ENCODE measurements around the gene FOXO4.
"Not testable (repeated sequence)": the region's sequence is repeated elsewhere in the genome, so short reads cannot be mapped to it uniquely, and the experiment has no call there.

The FOXO4 gene, protein sequence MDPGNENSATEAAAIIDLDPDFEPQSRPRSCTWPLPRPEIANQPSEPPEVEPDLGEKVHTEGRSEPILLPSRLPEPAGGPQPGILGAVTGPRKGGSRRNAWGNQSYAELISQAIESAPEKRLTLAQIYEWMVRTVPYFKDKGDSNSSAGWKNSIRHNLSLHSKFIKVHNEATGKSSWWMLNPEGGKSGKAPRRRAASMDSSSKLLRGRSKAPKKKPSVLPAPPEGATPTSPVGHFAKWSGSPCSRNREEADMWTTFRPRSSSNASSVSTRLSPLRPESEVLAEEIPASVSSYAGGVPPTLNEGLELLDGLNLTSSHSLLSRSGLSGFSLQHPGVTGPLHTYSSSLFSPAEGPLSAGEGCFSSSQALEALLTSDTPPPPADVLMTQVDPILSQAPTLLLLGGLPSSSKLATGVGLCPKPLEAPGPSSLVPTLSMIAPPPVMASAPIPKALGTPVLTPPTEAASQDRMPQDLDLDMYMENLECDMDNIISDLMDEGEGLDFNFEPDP

DNA sequence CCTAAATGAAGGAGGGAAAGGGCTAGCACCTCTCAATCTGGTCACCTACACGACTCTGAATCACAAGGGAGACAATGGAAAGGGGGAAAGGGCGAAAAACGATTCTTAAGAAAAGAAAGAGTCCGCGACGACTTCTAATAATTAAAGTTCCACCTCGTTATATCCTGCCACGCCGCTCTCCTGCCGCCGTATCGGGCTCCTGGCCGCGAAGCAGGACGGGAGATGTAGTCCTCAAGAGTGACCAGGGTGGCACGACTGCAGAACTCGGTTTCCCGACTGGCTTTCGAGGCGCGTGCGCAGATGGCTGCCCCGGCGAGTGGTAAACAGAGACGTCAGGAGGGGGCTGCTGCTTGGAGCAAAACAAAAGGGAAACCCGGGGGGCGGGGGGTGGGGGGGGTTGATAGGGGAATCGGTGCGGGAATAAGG is at the start of gene FOXO4:
TSS of gene FOXO4 (plus strand) at position 297 of the 426 bp plus-strand sequence. CDS start 678 bp downstream, outside the sequence.
- DNase-seq (ENCODE audit: low read depth, low spot score): no peak

DNA sequence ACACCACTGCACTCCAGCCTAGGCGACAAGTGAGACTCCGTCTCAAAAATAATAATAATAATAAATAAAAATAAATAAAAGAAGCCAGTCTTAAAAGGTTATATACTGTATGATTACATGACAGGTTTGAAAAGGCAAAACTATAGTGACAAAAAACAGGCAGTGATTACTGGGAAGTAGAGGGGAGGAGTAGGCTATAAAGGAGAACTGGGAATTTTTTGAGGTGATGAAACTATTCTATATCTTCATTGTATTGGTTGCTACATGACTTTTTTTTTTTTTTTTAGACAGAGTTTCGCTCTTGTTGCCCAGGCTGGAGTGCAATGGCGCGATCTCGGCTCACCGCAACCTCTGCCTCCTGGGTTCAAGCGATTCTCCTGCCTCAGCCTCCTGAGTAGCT is 47.8 kb upstream of the FOXO4 start:
- not testable (repeated sequence) for DNase-seq (ENCODE audit: low read depth, low spot score)

DNA sequence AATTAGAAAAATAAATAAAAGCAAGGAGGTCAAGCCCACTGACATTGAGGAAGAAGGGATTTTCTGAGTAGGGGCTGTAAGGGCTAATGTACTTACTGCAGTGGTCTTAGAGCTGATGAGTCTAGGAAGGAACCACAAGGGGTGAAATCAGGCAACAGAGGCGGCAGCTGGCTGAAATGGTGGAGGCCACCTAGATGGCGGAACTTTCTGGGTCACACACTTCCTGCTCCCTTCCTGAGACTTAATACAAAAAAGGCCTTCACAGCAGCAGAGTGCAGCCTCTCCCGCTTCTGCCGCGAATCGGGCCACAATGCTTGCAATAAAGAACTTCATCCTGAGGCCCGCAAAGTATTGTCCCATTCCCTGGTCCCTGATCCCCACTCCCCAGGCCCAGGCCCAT is 42.9 kb upstream of the FOXO4 start:
- no peak for DNase-seq (ENCODE audit: low read depth, low spot score)

DNA sequence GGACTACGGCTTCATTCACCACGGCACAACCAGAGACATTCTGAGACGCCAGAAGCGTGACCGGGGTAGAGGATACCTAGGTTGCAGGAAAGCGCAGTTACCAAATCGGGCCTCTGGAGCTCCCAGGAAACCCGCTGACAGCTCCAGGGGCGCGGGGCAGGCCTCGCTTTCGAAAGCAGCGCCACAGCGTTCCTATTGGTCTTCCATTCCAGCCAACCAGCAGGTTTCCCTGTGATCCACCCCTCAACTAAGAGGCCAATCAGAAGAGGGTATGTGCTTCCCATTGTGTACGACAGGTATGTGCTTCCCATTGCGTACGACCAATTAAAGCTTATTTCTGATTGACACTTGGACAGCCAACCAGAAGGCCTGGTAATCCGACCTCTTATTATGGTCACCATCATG is 42.4 kb upstream of the FOXO4 start:
- peak; percentile 82 for DNase-seq (ENCODE audit: low read depth, low spot score)

DNA sequence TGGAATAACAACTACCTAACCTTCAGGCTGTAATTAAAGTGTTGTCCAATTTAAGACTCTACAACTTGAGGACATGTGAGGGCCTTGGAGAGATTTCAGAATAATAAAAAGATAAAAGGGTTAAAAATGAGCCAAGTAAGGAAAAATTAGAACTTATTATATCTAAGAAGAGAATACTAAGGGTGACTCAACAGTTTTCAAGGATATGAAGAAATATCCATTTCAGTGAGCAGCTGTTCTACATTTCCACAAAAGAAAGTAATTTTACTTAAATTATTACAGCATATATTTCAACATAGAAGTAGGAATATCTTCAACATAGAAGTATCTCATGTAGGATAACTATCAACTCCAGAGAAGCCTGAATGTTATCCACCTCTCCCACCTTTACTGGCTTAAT is 38.8 kb upstream of the FOXO4 start:
- no peak for DNase-seq (ENCODE audit: low read depth, low spot score)

DNA sequence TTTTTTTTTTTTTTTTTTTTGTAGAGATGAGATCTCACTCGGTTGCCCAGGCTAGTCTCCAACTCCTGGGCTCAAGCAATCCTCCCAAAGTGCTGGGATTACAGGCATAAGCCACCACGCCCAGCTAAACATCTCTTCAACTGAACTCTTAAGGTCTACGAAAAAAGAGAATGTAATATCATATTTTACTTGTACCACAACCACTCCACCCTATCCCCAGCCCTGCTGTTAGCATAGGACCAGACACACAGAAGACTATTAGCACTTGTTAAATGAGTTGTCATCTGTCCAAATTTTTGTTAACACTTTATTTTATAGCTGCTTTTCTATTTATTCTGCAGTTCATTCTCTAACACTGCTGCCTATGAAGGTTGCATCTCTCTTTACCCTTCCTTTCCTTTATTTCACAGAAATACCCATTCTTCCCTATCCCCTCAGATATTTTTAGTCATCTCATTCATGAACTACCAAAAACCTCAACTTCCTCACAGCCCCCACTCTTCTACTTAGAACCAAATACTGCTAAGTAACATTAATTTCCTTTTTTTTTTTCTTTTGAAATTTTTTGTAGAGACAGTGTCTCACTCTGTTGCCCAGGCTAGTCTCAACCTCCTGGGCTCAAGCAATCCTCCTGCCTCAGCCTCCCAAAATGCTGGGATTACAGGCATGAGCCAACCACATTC is 37.7 kb upstream of the FOXO4 start:
- DNase-seq (ENCODE audit: low read depth, low spot score): no peak

DNA sequence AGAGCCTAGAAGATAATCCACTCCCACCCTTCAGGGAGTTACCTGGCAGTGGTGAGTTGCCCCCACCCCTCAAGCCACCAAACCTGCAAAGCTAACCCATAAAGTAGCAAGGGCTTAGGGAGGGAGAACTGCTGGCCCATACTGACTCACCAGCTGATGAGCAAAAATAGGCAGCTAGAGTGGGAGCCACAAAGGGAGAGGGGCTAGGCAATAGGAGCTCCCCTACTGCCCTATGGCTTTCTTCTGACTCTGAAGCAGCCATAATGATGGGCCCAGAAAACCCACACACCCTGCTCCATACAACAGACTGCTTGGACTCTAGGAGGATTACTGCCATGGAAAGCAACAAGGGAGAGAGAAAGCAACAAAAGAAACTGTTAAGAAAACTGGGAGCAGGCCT is 35.5 kb upstream of the FOXO4 start:
- DNase-seq (ENCODE audit: low read depth, low spot score): no peak

DNA sequence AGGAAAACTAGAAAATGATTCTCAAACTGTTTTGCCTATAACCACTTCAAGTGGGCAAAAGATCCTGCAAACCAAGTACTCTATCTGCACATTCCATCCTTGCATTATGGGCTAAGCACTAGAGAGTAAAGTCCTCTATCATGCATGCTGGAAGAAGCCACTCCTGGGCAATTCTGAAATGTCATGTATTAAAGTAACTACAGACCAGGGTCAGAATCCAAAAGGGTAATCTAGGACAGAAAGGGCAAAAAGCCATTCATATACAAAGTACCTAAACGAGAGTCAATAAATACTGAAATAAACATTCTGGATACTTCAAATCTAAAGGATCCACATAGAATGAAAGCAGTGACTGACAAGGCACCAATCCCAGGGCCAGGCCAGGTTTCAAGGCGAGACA is 28.6 kb upstream of the FOXO4 start:
- DNase-seq (ENCODE audit: low read depth, low spot score): no peak

DNA sequence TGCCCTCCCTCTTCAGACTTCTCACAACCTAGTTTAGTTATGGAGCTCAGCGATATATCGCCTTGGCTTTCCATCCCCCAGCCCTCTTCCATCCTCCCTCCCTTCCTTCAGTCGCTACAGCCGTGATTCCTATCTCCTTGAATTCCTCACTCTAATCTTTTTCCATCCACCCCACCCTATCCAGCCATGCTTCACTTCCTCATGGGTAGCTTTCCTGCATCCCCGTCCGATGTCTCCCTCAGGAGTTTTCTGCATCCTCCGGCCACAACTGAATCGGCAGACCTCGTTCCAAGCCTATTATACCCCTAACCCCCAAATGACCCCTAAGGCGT is 28.0 kb upstream of the FOXO4 start:
- DNase-seq (ENCODE audit: low read depth, low spot score): no peak

DNA sequence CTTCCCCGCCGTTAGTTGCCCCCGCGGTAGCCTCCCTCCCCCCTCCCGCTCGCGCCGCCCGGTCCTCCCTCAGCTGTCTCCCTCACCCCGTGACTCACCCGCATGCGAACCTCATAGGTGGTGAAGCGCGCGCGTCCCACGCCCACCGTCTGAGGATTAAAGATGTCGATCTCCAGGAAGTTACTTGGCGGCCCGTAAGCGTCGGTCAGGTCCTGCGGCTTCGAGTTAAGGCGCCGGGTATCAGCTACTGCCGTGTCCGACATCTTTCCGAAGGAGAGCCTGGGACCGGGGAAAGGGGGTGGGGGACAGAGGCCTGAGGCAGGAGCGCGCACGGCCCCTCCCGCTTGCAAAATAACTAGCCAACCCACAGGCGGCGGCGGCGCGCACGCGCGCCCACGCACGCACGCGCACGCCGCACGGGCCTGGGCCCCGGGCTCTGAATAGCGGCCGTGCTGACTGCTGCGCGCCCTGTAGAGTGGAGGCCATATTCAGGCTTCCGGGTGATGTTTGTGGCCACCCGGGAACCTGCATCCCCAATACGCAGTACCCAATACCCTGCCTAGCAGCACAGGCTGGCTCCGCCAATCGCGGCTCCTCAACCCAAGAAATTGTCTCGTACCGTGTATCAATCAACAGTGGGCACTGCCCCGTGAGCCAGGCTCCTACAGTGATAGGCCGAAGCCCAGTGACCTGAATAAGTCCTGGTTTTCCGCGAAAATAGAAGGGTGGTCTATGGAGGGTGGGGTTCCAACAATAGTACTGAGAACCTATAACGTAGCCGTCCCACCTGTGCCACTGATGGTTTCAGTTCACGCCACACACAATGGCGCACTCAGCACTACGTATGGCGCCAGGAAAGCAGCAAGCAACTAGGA is 27.4 kb upstream of the FOXO4 start, which contains the start of gene SNX12:
TSS of gene SNX12 (minus strand) at position 291 of the 875 bp plus-strand sequence. CDS start at position 263, 28 bp downstream.
- DNase-seq (ENCODE audit: low read depth, low spot score): peak; percentile 90

DNA sequence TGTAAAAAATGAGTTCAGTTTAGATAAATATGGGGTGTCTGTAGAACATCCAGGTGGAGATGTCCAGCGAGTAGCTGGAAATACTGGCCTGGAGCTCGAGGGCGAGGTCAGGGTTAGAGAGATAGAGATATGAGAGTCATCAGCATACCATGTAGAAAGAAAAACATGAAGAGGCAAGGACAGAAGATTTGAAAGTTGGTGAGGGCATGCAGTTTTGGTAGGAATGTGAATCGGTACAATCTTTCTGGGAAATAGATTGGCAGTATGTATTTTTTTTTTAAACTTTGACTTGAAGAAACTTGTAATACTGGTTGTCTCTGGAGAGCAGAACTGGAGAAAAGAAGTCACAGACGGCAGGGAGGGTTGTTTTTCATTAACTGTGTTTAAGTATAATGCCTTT is 25.1 kb upstream of the FOXO4 start:
- no peak for DNase-seq (ENCODE audit: low read depth, low spot score)

DNA sequence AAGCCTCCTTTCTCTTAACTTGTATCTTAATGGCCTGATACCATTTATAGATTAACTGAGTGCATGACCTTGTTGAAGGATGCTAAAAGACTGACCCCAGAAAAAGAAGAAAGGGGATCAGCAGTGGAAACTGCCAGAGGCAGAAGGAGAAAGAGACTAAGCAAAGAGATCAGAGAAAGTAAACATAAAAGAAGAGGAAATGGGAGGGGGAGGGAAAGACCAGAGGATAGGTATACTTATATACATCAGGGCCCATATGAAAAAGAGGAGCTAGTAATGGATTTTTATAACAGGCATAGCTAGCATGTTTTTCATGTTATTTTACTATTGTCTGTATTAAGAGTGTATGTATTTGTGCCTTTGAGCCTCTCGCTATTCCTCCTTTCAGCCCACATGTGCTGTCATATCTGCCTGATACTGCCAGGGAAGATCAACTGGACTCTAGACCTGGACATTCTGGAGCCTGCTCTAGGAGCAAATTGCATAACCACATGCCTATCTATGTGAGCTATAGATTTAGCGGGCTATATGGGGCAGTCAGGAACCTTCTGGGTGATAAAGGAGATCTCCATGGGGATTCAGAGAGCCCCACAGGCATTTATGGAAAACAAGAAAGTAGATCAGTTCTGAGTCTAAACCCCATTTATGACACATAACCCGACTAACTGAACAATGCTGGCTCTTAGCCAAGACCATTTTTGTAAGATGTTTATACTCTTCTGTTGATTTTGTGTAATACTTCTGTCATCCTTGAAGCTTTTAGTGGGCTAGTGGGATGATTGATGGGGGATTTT is 14.1 kb upstream of the FOXO4 start:
- no peak for DNase-seq (ENCODE audit: low read depth, low spot score)

DNA sequence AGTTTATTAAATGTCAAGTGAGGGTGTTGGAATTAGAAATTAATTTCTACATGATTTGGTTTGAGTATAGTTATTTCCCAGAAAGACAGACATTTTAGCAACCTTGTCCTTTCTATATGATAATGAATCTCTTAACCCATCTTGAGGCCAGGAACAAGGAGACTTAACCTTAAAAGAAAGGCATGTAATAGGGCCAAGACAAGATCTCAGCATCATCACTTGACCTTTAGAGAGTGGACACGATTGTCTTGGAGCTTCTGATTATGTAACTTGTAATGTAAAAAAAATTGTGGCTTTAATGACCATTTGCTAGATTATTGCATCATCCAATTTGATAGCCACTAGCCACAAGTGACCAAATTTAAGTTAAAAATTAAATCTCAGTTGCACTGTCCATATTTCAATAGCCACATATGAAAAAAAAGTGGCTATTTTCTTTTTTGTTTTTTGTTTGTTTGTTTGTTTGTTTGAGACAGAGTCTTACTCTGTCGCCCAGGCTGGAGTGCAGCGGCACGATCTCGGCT is 13.5 kb upstream of the FOXO4 start:
- DNase-seq (ENCODE audit: low read depth, low spot score): no peak

DNA sequence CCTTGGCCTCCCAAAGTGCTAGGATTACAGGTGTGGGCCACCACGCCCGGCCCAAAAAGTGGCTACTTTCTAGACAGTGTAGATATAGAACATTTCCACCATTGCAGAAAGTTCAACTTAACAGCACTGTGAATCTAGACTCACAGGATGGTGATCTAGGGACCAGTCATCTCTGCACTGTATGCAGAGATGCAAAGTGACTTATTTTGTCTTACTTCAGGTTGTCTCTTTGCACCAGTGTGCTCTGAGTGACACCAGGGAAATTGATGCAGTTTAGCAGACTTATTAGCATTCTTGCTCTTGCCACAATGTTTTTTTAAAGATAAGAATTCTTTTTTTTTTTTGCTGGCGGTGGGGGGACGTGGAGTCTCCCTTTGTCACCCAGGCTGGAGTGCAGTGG is 12.8 kb upstream of the FOXO4 start:
- no peak for DNase-seq (ENCODE audit: low read depth, low spot score)

DNA sequence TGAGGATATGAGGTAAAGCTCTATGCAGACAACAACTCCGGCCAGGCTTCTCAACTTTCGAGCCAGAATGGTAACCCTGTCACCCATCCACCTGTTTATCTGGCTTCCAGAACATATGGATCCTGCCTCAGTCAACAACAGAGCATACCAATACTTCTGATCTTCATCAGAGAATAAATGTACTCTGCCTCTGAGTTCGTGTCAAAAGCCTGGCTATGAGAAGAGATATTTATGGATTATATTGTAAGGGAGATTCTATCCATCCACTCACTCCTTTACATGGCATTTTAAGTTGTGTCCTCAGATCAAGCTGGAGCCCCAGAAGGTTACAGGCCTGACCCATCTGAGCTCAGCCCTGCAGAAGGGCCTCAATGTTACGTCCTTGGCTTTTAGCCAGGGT is 9.8 kb upstream of the FOXO4 start:
- DNase-seq (ENCODE audit: low read depth, low spot score): no peak

DNA sequence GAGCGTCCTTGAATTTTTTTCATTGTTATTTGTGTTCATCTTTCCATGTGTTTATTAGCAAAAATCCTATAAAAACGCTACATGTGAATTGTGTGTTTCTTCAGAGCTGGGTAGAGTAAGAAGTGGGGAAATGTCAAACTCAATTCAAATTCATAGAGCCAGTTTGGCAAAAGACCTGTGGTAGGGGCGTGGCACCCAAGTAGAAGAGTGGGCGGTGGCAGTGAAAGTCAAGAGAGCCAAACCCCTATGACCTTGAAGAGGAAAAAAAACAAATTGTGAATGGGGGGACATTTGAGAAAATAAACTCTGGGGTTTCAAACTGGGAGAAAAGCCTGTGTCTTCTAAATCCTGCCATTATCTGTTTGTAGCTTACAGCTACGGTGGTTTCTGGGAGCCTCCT is 4.4 kb upstream of the FOXO4 start:
- no peak for DNase-seq (ENCODE audit: low read depth, low spot score)

DNA sequence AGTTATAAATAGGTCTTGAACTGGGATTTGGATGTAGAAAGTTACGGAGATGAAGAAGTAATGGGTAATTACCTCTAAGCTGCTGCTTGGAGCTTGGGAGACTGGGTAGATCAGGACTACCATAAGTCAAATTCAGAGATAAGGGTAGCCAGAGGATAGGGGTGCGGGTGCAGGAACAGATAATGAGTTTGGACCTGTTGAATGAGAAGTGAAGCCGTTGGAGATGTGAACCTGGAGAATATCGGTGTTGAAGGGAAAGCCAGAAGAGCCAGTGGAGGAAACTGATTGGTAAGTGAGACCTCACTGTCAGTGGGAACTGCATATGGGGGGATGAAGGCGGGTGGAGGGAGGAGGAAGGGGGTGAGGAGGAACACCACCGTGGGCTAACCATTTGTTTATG is 618 bp upstream of the FOXO4 start:
- no peak for DNase-seq (ENCODE audit: low read depth, low spot score)

DNA sequence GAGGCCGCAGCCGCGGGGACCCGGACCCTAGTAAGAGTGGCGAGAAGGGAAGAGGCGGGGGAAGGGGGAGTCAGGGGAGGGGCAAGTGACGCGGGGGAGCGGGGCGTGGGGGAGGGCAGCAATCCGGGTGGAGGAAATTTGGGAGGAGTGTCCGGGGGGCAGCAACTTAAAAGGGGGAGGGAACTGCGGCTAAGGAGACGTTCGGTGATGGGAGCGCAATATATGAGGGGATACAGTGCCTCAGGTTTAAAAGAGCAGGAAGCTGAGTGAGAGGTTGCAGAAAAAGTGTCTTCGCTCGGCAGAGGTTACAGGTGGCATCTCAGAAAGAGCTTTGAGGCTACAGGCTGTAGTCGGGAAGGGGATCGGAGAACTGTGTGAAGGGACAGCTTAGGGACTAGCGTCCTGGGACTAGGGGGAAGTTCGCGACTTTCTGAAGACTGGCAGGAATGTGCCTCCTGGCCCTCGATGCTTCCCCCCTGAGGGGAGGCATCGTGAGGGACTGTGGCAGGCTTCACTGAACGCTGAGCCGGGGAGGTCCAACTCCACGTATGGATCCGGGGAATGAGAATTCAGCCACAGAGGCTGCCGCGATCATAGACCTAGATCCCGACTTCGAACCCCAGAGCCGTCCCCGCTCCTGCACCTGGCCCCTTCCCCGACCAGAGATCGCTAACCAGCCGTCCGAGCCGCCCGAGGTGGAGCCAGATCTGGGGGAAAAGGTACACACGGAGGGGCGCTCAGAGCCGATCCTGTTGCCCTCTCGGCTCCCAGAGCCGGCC is 519 bp downstream of the FOXO4 start:
- DNase-seq (ENCODE audit: low read depth, low spot score): no peak

DNA sequence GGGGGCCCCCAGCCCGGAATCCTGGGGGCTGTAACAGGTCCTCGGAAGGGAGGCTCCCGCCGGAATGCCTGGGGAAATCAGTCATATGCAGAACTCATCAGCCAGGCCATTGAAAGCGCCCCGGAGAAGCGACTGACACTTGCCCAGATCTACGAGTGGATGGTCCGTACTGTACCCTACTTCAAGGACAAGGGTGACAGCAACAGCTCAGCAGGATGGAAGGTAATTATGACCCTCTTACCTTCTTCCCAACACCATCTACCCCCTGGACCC is 1.0 kb downstream of the FOXO4 start:
- no peak for DNase-seq (ENCODE audit: low read depth, low spot score)

DNA sequence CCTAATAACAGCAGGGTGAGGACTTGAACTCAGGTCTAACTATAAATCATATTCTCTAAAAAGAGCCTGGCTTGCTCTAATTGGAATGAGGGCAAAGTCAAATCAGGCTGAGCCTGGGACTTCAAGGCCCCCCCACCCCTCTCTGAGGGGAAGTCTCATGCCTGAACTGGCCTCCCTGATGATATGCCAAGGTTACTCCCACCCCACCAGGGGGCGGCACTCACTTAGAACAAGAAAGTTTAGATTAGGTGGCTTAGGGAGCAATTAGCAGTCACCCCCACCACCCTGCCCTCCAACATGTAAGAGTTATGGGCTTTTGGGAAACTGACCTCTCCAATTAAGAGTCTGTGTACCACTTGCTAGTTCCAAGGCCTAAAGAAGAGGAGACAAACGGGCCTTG is 2.7 kb downstream of the FOXO4 start:
- DNase-seq (ENCODE audit: low read depth, low spot score): no peak
